Measurements from ENCODE around the gene CLEC16A.

DNA sequence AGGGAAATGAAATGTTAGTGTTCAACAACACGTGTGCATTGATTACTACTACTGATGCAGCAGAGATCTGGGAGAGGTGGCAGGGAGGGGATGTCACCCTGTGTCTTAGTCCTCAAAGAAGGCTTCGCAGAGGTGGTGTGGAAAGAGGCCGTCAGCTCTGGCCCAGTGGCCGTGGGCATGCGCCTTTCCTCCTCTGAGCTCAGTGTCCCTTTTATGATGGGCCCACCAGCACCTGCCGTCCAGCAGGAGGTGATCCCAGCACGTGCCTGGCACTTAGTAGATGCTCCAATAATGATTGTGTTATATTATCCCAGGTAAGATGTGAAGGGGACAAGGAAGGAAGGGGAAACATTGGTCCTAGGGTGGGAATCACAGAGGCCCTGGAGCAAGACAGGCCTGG lies 106.2 kb downstream of the CLEC16A start:
- TF ChIP-seq GATAD2B (IDR thresholded peaks at IDR 0.05; ENCODE audit: borderline replicate concordance) (no peak), RNF219 (CRISPR knock-in tag; IDR thresholded peaks at IDR 0.05) (no peak)
- TF ChIP-seq, protein P1, sequence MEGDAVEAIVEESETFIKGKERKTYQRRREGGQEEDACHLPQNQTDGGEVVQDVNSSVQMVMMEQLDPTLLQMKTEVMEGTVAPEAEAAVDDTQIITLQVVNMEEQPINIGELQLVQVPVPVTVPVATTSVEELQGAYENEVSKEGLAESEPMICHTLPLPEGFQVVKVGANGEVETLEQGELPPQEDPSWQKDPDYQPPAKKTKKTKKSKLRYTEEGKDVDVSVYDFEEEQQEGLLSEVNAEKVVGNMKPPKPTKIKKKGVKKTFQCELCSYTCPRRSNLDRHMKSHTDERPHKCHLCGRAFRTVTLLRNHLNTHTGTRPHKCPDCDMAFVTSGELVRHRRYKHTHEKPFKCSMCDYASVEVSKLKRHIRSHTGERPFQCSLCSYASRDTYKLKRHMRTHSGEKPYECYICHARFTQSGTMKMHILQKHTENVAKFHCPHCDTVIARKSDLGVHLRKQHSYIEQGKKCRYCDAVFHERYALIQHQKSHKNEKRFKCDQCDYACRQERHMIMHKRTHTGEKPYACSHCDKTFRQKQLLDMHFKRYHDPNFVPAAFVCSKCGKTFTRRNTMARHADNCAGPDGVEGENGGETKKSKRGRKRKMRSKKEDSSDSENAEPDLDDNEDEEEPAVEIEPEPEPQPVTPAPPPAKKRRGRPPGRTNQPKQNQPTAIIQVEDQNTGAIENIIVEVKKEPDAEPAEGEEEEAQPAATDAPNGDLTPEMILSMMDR (IDR thresholded peaks at IDR 0.05 in 2 of 3, conservative IDR thresholded peaks at IDR 0.05 in 1 of 3; ENCODE audit: insufficient read depth in 2 of 3, low read depth in 1 of 3, low read length in 3 of 3) = no peak

All from K562 (cell line).